Gastroesophageal sphincter (tissue), 3 donors: ENCODE measurements around the gene FAM163A.

ENCODE experiments used
- CTCF ChIP-seq, 4 experiments: fragments of 200-600 bp in 2 of 4; fragments of 450-650 bp in 2 of 4; sonication (generic) in 1 of 4; IDR thresholded peaks; one replicate each; pipeline ENCODE4 v1.5.1; 2017 to 2019; ENCODE audit warnings: antibody characterized with exemption in 4 of 4, mild to moderate bottlenecking in 2 of 4, moderate library complexity in 2 of 4
- POLR2A ChIP-seq, 2 donors: fragments of 450-650 bp; IDR thresholded peaks; one replicate each; pipeline ENCODE4 v1.6.1; 2017; ENCODE audit warnings: antibody characterized with exemption in 2 of 2, mild to moderate bottlenecking in 2 of 2, moderate library complexity in 1 of 2
- POLR2AphosphoS5 ChIP-seq: sonication (generic); formaldehyde crosslinking; IDR thresholded peaks from one replicate; pipeline ENCODE4 v1.6.1; 2017; ENCODE audit warnings: antibody characterized with exemption

GRCh38 chr1:179825798-179826460 lies 82.8 kb downstream of the FAM163A start:
- TF ChIP-seq CTCF (IDR thresholded peaks at IDR 0.05) (no peak), POLR2A (IDR thresholded peaks at IDR 0.05) (no peak), POLR2AphosphoS5 (no peak)
